ENCODE data around the gene PHLPP2. TPM values are rescaled to one million over a fixed set of nuclear protein-coding genes. Genes with fewer than 3 reads are reported as not detected.

PHLPP2 gene
- total and polyA plus RNA-seq, 12 donors, result 2.8 to 11.3 (median 7.7) TPM

DNA sequence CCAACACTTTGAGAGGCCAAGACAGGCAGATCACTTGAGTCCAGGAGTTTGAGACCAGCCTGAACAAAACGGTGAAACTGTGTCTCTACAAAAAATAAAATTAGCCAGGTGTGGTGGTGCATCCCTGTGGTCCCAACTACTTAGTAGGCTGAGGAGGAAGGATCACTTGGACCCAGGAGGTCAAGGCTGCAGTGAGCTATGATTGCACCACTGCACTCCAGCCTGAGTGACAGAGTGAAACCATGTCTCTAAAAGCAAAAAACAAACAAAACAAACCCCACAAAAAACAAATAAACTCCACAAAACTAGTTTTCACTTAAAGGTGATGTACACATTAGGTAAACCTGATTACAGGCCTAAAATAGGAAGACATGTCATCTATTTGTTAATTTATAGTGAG is 58.2 kb downstream of the PHLPP2 start:
- H3K36me3 ChIP-seq (replicated peaks in 1 of 2), result peaks cover 0 to 34% of the 10 kb centered on the region in 2 donors
- TF ChIP-seq, protein P1, sequence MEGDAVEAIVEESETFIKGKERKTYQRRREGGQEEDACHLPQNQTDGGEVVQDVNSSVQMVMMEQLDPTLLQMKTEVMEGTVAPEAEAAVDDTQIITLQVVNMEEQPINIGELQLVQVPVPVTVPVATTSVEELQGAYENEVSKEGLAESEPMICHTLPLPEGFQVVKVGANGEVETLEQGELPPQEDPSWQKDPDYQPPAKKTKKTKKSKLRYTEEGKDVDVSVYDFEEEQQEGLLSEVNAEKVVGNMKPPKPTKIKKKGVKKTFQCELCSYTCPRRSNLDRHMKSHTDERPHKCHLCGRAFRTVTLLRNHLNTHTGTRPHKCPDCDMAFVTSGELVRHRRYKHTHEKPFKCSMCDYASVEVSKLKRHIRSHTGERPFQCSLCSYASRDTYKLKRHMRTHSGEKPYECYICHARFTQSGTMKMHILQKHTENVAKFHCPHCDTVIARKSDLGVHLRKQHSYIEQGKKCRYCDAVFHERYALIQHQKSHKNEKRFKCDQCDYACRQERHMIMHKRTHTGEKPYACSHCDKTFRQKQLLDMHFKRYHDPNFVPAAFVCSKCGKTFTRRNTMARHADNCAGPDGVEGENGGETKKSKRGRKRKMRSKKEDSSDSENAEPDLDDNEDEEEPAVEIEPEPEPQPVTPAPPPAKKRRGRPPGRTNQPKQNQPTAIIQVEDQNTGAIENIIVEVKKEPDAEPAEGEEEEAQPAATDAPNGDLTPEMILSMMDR (IDR thresholded peaks at IDR 0.05), result no peak
- no peak for TF ChIP-seq POLR2A (IDR thresholded peaks at IDR 0.05)
- H3K4me1 ChIP-seq (replicated peaks in 1 of 2), result peaks cover 0 to 5% of the 10 kb centered on the region in 2 donors
- H3K27ac ChIP-seq, result no peak overlapping the region
- intact Hi-C loops (cut with DNase I), result no loop called here
- no peak overlapping the region for H3K4me3 ChIP-seq
- H3K9me3 ChIP-seq (replicated peaks in 1 of 3), result no peaks in the 10 kb centered on the region
- DNase-seq, result no peak
- WGBS, 4 donors, result 88 to 92% (median 90%) methylated on average over 1 of the region's 1 CpG
- no peaks in the 10 kb centered on the region for H3K27me3 ChIP-seq

DNA sequence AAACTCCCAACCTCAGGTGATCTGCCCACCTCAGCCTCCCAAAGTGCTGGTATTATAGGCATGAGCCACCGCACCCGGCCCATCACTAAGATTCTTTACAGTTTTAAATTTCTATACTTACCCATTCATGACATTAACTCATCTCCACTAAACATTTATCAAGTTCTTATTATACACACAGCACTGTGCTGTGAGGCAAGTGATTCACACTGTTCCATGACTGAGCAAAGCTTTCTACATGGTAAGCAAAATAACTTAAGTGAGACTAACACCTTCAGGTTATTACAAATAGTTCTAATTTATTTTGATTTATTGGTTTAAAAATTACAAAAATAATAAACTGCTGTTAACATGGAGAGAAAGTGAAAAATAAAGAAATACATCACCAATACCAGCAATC is 65.0 kb downstream of the PHLPP2 start:
- Histone ChIP-seq H3K4me3 (no peak overlapping the region), H3K27me3 (no peaks in the 10 kb centered on the region), H3K4me1 (replicated peaks in 1 of 2) (no peaks in the 10 kb centered on the region), H3K36me3 (replicated peaks in 1 of 2) (peaks cover 0 to 49% of the 10 kb centered on the region in 2 donors), H3K9me3 (replicated peaks in 1 of 3) (no peaks in the 10 kb centered on the region), H3K27ac (no peak overlapping the region)
- no peak for DNase-seq
- 97 to 100% (median 98%) methylated on average over 2 of the region's 2 CpGs for WGBS, 4 donors
- intact Hi-C loops (cut with DNase I), result no loop called here
- no peak for TF ChIP-seq POLR2A (IDR thresholded peaks at IDR 0.05)
- TF ChIP-seq, protein P1 (IDR thresholded peaks at IDR 0.05), result no peak

DNA sequence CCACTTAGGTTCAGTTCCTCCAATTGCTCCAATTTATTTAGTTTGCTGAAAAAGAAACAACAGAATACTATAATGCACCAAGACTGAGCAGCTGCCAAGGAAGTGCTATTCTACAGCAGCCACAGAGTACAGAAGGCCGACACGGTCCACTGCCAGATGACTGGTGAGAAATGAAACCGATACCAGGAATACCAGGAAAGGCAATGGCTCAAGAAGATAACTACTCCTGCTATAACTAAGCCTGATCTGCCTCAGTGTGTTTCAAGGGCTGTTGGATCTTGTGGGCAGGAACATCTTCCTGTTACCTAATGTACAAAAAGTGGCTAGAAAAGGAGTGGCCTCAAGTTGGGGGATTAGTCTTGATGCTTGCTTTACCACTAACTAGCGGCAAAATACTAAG is 65.7 kb downstream of the PHLPP2 start:
- Histone ChIP-seq H3K4me1 (replicated peaks in 1 of 2) (no peaks in the 10 kb centered on the region), H3K27ac (no peak overlapping the region), H3K36me3 (replicated peaks in 1 of 2) (peaks cover 0 to 48% of the 10 kb centered on the region in 2 donors), H3K9me3 (replicated peaks in 1 of 3) (no peaks in the 10 kb centered on the region), H3K27me3 (no peaks in the 10 kb centered on the region), H3K4me3 (no peak overlapping the region)
- 79 to 94% (median 84%) methylated on average over 4 of the region's 4 CpGs for WGBS, 4 donors
- intact Hi-C loops (cut with DNase I), result no loop called here
- DNase-seq, result peak in 2 of 7 donors; percentile 22 to 31
- TF ChIP-seq, protein P1 (IDR thresholded peaks at IDR 0.05), result no peak
- no peak for TF ChIP-seq POLR2A (IDR thresholded peaks at IDR 0.05)

DNA sequence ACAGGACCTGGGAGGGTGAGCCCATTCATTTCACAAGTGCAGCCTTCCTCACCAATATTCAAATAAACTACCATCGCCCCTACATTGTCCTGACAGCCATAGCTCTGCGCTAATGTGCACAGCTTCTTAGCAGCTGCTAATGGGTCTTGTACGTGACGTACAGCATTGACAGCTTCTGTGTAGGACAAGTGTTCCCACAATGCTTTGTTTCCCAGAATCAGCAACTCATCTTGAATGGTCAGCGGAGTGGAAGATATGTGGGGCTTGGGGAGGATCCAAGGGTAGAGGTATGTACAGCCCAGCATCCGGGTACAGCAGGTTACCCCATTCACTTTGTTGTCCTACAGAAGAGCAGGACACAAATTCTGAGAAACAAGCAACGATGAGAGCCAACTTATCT is 74.8 kb downstream of the PHLPP2 start:
- Histone ChIP-seq H3K4me1 (replicated peaks in 1 of 2) (no peaks in the 10 kb centered on the region), H3K4me3 (no peak overlapping the region), H3K9me3 (replicated peaks in 1 of 3) (no peaks in the 10 kb centered on the region), H3K27me3 (no peaks in the 10 kb centered on the region), H3K36me3 (replicated peaks in 1 of 2) (peaks cover 0 to 24% of the 10 kb centered on the region in 2 donors), H3K27ac (no peak overlapping the region)
- TF ChIP-seq, protein P1 (IDR thresholded peaks at IDR 0.05), result no peak
- no peak for TF ChIP-seq POLR2A (IDR thresholded peaks at IDR 0.05)
- intact Hi-C loops (cut with DNase I), result no loop called here
- WGBS, 4 donors, result 90 to 97% (median 94%) methylated on average over 7 of the region's 7 CpGs
- no peak for DNase-seq
